LHCN-M2 (cell line): Measurements from ENCODE around the gene VCAN. TPM values are rescaled to one million over a fixed set of nuclear protein-coding genes. Genes with fewer than 3 reads are reported as not detected.
A peak's percentile ranks its signal among the peaks of the same experiment; 100 is the strongest.

ENCODE experiments used
- DNase-seq: peaks from one replicate; pipeline ENCODE4 v3.0.0-alpha.2; 2012; ENCODE audit warnings: low read depth
- total RNA-seq: library from RNA; depleted of rRNA; stranded (reverse); fragments of >200 nt; gene quantifications from 2 replicates; pipeline ENCODE4 v1.2.3, GENCODE V29; 2014

Gene VCAN
- total RNA-seq, 1 experiment from 2014 or later, result 154 TPM

GRCh38 chr5:83528439-83528769, 56.9 kb downstream of the VCAN start:
- no peak for DNase-seq

GRCh38 chr5:83530193-83530592, 58.6 kb downstream of the VCAN start:
- peak; percentile 58 for DNase-seq

- no peak for DNase-seq
These were observed 60.1 kb downstream of the VCAN start for GRCh38 chr5:83531661-83532060.

- DNase-seq, result no peak
These were observed 67.4 kb downstream of the VCAN start for GRCh38 chr5:83538786-83539462.

- DNase-seq, result no peak
These were observed 67.9 kb downstream of the VCAN start for GRCh38 chr5:83539463-83539790.

GRCh38 chr5:83540105-83540504, 68.6 kb downstream of the VCAN start:
- no peak for DNase-seq

GRCh38 chr5:83540783-83541182, 69.2 kb downstream of the VCAN start:
- no peak for DNase-seq

- DNase-seq, result no peak
These were observed 71.3 kb downstream of the VCAN start for GRCh38 chr5:83542839-83543238.

GRCh38 chr5:83543898-83544297, 72.4 kb downstream of the VCAN start:
- DNase-seq, result no peak

- DNase-seq, result no peak
These were observed 75.6 kb downstream of the VCAN start for GRCh38 chr5:83547161-83547560.

GRCh38 chr5:83547889-83548288, 76.3 kb downstream of the VCAN start:
- DNase-seq, result no peak

GRCh38 chr5:83548581-83548980, 77.0 kb downstream of the VCAN start:
- no peak for DNase-seq

GRCh38 chr5:83549076-83549475, 77.5 kb downstream of the VCAN start:
- no peak for DNase-seq

- peak; percentile 49 for DNase-seq
These were observed 78.1 kb downstream of the VCAN start for GRCh38 chr5:83549674-83550073.

- peak; percentile 83 for DNase-seq
These were observed 80.3 kb downstream of the VCAN start for GRCh38 chr5:83551821-83552220.

GRCh38 chr5:83552275-83552674, 80.7 kb downstream of the VCAN start:
- DNase-seq, result peak; percentile 43

- DNase-seq, result peak; percentile 44
These were observed 81.5 kb downstream of the VCAN start for GRCh38 chr5:83553000-83553486.

- no peak for DNase-seq
These were observed 82.6 kb downstream of the VCAN start for GRCh38 chr5:83554133-83554532.

GRCh38 chr5:83554686-83555085, 83.1 kb downstream of the VCAN start:
- peak; percentile 39 for DNase-seq

GRCh38 chr5:83555263-83555662, 83.7 kb downstream of the VCAN start:
- DNase-seq, result no peak

GRCh38 chr5:83556190-83556589, 84.6 kb downstream of the VCAN start:
- DNase-seq, result no peak

GRCh38 chr5:83559118-83559785, 87.7 kb downstream of the VCAN start:
- no peak for DNase-seq

GRCh38 chr5:83562071-83562606, 90.6 kb downstream of the VCAN start:
- DNase-seq, result peak; percentile 43
